Bone marrow (tissue), 2 donors: ENCODE measurements around the gene CYP26B1.
A peak's percentile ranks its signal among the peaks of the same experiment; 100 is the strongest.

Experiments
- DNase-seq, 2 donors: peaks; one replicate each; lab custom pipeline; 2025; lab: John Stamatoyannopoulos, UW

CYP26B1 gene

GRCh38 chr2:72141881-72142451 is 5.7 kb downstream of the CYP26B1 start:
- DNase-seq: no peak

GRCh38 chr2:72141032-72141645 is 6.5 kb downstream of the CYP26B1 start:
- no peak for DNase-seq

GRCh38 chr2:72140621-72140960 is 7.1 kb downstream of the CYP26B1 start:
- DNase-seq: no peak

GRCh38 chr2:72139874-72140620 is 7.6 kb downstream of the CYP26B1 start:
- DNase-seq: no peak

- DNase-seq: no peak
Measured at GRCh38 chr2:72139471-72139873, 8.2 kb downstream of the CYP26B1 start.

- DNase-seq: no peak
Measured at GRCh38 chr2:72138921-72139381, 8.7 kb downstream of the CYP26B1 start.

- no peak for DNase-seq
Measured at GRCh38 chr2:72138011-72138881, 9.4 kb downstream of the CYP26B1 start.

GRCh38 chr2:72137498-72138010 is 10.1 kb downstream of the CYP26B1 start:
- DNase-seq: peak in 1 of 2 donors; percentile 23

DNA sequence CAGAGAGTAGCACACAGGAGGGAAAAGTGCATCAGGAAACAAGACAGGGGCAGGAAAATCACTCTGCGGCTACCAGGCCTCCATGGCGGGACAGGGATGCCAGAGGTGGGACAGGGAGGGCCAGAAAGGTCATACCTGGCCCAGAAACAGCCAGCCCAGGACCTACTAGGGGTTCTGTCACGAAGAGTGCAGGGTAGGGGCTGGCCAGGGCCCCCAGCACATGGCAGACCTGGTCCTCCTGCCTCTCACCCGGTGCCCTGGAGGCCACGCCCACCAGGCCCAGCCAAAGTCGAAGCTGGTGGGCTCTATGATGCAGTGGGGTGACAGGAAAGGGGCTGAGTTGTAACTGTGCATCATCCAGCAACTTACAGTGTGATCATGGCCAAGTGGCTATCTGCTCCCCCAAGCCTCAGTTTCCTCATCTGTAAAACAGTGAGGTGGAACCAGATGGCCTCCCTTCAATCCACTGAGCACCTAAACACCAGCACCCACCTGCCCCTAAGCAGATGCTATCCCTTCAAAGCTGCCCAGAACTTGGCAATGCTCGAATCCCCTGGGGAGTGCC is 10.6 kb downstream of the CYP26B1 start:
- DNase-seq: no peak

- DNase-seq: no peak
Measured at GRCh38 chr2:72136331-72136730, 11.3 kb downstream of the CYP26B1 start.

- no peak for DNase-seq
Measured at GRCh38 chr2:72135921-72136320, 11.7 kb downstream of the CYP26B1 start.

DNA sequence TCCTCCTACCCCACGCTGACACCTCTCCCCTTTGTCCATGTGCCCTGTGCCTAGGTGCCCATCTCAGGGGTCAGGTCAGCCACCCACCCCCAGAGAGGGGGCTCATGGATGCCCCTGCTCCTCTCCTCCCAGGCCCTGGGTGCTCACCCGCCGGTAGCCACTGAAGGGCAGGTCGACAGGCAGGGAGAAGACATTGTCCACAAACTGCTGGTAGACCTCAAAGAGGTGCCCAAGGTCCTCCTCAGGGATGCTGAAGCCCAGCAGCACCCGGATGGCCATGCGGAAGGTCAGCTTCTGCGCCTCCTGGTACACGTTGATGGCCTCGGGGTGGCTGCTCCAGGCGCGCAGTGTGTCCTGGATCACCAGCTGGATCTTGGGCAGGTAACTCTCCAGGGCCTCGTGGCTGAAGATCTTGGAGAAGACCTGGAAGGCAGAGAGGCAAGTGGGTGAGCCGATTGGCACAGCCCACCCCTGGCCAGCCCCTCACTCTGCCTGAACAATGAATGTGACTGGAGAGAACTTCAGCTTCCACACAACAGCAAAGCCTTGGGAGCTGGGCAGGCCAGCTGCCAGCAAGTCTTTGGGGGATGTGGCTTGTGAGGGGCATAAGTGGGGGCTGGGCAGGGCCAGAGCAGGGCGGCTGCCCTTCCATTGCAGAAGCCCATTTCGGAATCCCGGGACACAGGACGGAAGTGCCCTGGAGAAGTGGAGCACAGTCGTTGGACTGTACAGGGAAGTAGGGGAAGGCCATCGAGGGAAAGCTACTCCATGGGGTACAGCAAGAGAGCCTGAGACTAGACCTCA is 12.5 kb downstream of the CYP26B1 start:
- no peak for DNase-seq

GRCh38 chr2:72134408-72134996 is 13.2 kb downstream of the CYP26B1 start:
- no peak for DNase-seq

DNA sequence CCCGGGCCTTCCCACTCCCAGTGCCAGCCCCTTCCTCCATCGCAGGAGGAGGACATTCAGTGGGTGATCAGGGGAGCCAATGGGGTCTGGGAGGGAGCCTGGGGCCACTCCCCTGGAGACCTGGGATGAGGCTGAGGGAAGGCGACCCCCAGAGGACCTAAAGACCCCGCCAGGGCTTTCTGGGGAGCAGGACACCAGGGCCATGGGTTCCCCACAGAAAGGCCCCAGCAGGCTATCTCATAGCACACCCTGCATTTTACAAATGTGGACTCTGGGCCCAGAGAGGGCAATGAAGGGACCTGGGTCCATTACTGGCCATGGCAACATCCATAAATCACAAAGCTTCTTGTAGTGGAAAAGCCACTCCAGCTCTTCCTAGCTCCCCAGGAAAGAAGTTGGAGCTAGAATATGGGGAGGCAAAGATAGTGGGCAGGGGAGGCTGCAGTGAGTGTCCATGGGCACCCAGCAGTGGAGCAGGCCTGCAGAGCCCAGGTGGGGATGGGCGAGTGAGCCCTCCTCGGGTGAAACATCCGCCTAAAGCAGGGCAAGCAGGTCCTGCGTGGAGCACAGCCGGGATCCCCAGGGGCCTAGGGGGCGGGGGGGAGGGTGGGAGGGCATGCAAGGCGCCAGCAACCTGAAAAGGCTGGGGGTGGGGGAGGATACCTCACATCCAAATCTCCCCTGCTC is 13.8 kb downstream of the CYP26B1 start:
- no peak for DNase-seq

DNA sequence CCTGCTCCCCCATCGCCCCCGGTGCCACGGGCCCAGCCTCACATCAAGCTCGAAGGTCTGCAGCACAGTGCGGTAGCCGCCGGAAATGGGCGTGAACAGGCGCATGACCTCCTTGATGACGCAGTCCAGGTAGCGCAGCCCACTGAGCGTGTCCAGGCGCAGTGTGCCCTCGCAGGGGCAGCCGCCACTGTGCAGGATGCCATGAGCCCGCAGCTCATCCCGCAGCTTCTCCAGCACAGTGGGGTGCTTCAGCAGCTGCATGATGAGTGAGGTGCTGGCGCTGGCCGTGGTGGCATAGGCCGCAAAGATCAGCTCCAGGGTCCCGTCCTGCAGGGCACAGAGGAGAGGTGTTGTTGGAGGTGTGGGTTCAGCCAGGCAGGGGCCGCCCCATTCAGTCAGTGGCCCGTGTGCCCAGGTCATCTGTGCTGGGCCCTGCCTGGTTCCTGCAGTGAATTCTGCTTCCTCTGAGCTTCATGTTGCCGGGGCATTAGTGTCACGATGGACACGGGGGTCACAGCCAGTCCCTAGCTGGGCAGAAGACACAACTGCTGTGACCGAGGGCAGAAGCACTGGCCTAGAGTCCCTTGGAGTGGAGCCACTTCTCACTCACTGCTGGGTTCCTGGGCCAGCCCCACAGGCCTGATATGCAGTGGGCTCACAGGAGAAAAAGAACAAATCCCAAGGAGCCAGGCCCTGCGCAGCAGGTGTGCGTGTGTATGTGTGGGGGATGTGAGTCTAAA is 14.5 kb downstream of the CYP26B1 start:
- DNase-seq: no peak

DNA sequence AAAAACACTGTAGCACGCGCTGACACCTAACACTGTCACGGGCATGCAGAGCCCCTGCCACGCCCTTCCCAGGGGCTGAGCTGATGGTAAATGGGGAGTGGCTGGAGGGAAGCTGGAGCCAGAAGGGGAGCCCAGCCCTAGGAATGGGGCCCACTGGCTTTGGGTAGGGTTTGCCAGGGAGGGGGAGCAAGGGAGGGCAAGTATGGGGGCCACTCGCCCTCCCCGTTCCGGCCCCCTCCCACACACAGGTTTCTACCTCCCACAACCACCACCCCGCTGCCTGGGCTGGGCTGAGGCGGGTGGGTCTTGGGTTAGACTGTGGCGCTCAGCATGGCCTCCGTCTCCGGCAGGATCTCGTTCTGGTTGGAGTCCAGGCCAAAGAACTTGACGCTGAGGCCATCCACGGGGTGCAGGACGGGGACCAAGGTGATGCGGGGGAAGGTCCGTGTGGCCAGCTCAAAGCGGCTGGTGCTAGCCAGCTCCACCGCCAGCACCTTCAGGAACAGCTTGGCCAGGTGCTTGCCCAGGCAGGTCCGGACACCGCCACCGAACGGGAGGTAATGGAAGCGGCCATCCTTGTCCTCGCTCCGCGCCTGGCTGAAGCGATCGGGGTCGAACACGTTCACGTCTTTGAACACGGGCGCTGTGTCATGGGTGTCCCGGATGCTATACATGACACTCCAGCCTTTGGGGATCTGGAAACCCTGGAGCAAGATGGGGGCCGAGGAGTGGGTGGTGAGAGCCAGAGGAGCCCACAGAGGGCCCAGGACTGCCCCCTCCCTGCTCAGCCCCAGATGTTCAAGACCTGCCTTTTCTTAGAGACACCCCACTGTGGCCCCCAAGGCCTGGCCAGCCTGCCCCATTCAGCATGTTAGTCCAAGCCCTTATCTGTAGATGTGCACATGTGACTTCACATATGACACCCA is 15.5 kb downstream of the CYP26B1 start:
- DNase-seq: no peak

DNA sequence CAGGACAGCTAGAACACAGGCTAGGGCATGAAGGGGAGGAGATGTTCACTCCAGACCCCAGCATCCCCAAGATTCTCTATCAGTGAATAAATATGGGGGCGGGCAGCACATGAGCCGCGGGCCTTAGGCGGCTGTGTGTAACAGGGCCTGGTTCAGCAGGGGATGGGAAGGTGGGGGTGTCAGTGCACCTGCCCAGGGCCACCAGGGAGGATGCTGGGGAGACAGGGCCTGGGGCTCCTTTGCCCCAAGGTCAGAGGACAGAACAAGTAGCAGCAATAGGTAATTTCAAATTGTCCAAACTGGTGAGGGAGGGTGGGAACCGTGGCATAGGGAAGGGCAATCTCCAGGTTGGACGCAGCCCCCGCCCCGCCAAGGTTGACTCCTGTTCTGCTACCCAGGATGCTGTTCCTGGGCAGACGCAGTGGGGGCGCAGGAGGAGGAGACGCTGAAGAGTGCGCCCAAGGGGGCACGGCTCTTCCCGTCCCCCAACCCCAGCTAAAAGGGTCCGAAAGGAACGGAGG is 16.2 kb downstream of the CYP26B1 start:
- no peak for DNase-seq
